ENCODE measurements around the gene CORO2A.

GRCh38 chr9:98226516-98226915 lies 34.1 kb upstream of the CORO2A start:
- TF ChIP-seq MAFK (IDR thresholded peaks at IDR 0.05; ENCODE audit: low read depth, low read length) (no peak), HDAC2 (IDR thresholded peaks at IDR 0.05; ENCODE audit: borderline replicate concordance in 1 of 2, low read depth in 2 of 2, low read length in 2 of 2) (no peak)
- TF ChIP-seq, protein P1, sequence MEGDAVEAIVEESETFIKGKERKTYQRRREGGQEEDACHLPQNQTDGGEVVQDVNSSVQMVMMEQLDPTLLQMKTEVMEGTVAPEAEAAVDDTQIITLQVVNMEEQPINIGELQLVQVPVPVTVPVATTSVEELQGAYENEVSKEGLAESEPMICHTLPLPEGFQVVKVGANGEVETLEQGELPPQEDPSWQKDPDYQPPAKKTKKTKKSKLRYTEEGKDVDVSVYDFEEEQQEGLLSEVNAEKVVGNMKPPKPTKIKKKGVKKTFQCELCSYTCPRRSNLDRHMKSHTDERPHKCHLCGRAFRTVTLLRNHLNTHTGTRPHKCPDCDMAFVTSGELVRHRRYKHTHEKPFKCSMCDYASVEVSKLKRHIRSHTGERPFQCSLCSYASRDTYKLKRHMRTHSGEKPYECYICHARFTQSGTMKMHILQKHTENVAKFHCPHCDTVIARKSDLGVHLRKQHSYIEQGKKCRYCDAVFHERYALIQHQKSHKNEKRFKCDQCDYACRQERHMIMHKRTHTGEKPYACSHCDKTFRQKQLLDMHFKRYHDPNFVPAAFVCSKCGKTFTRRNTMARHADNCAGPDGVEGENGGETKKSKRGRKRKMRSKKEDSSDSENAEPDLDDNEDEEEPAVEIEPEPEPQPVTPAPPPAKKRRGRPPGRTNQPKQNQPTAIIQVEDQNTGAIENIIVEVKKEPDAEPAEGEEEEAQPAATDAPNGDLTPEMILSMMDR (IDR thresholded peaks at IDR 0.05; ENCODE audit: control extremely low read depth in 1 of 3, insufficient read depth in 1 of 3, low read depth in 1 of 3, low read length in 3 of 3) = no peak
